Body of pancreas (tissue), 4 donors: ENCODE measurements around the gene POLR2J2.
"Not testable (repeated sequence)": the region's sequence is repeated elsewhere in the genome, so short reads cannot be mapped to it uniquely, and the experiment has no call there.

Experiments used
- POLR2A ChIP-seq, 3 donors: fragments of 450-650 bp; IDR thresholded peaks; one replicate each; pipeline ENCODE4 v1.6.1; 2016; ENCODE audit warnings: antibody characterized with exemption in 3 of 3, mild to moderate bottlenecking in 2 of 3
- TF ChIP-seq, protein P1 (sequence below), 7 experiments: fragments of 450-650 bp in 4 of 7; fragments of 200-600 bp in 3 of 7; sonication (generic) in 3 of 7; IDR thresholded peaks; one replicate each; pipeline ENCODE4 v1.5.1; 2016 to 2019; ENCODE audit warnings: antibody characterized with exemption in 7 of 7

DNA sequence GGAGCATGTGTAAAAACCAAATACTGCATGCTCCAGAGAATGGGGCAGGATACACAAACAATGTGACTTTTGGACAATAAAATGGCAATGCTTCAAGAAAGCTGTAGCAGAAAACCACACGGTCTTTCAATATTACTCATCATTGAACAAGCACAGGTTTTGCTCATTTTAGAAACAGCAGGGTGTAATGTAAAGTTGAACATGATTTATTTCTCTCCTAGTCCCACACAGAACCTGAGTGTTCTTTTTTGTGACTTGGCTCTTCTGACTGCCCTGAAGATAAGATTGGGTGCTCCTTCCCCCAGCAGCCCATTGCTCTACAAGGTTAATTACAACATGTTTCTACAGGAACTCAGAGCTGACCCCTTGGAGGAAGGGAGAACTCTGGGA, 42.2 kb upstream of the POLR2J2 start:
- TF ChIP-seq, protein P1, sequence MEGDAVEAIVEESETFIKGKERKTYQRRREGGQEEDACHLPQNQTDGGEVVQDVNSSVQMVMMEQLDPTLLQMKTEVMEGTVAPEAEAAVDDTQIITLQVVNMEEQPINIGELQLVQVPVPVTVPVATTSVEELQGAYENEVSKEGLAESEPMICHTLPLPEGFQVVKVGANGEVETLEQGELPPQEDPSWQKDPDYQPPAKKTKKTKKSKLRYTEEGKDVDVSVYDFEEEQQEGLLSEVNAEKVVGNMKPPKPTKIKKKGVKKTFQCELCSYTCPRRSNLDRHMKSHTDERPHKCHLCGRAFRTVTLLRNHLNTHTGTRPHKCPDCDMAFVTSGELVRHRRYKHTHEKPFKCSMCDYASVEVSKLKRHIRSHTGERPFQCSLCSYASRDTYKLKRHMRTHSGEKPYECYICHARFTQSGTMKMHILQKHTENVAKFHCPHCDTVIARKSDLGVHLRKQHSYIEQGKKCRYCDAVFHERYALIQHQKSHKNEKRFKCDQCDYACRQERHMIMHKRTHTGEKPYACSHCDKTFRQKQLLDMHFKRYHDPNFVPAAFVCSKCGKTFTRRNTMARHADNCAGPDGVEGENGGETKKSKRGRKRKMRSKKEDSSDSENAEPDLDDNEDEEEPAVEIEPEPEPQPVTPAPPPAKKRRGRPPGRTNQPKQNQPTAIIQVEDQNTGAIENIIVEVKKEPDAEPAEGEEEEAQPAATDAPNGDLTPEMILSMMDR (IDR thresholded peaks at IDR 0.05) = not testable (repeated sequence)
- TF ChIP-seq POLR2A (IDR thresholded peaks at IDR 0.05) = not testable (repeated sequence)
